ENCODE data around the gene NFE2L3.
"Not testable (repeated sequence)": the region's sequence is repeated elsewhere in the genome, so short reads cannot be mapped to it uniquely, and the experiment has no call there.

GRCh38 chr7:26175903-26176302, 23.9 kb downstream of the NFE2L3 start:
- not testable (repeated sequence) for TF ChIP-seq EZH2 (IDR thresholded peaks at IDR 0.05; ENCODE audit: borderline replicate concordance, low read length); CTCF (conservative IDR thresholded peaks at IDR 0.05 in 1 of 2, IDR thresholded peaks at IDR 0.05 in 1 of 2; ENCODE audit: extremely low read depth in 1 of 2, insufficient read depth in 1 of 2, low read depth in 1 of 2, low read length in 2 of 2)

All from mammary epithelial cell (primary cell).